Measurements from ENCODE around the gene RREB1.

Gene RREB1

GRCh38 chr6:7247179-7247456 lies 139.4 kb downstream of the RREB1 start:
- Histone ChIP-seq H3K4me3 (ENCODE audit: insufficient read depth, low read length, poor library complexity, severe bottlenecking) (no peak overlapping the region), H3K79me2 (ENCODE audit: insufficient read depth, low read length) (no peaks in the 10 kb centered on the region), H3K9ac (ENCODE audit: low read length) (no peak overlapping the region), H4K20me1 (ENCODE audit: low read depth, low read length) (no peaks in the 10 kb centered on the region), H3K4me2 (ENCODE audit: low read depth, low read length, poor library complexity, severe bottlenecking) (no peak overlapping the region), H3K9me3 (ENCODE audit: insufficient read depth, low read length) (no peaks in the 10 kb centered on the region), H3K36me3 (ENCODE audit: low read length) (no peaks in the 10 kb centered on the region), H2AFZ (ENCODE audit: low read depth, low read length, severe bottlenecking) (no peak overlapping the region), H3K27me3 (ENCODE audit: low read length) (no peaks in the 10 kb centered on the region), H3K27ac (ENCODE audit: low read depth, low read length) (no peak overlapping the region), H3F3A (ENCODE audit: insufficient read depth) (no peaks in the 10 kb centered on the region), H3K9me2 (replicated peaks; ENCODE audit: insufficient read depth, low read length) (no peaks in the 10 kb centered on the region)
- TF ChIP-seq EZH2phosphoT487 (conservative IDR thresholded peaks at IDR 0.05; ENCODE audit: low read length): no peak
- no peak for TF ChIP-seq CTCF (IDR thresholded peaks at IDR 0.05; ENCODE audit: insufficient read depth, low read length, poor library complexity, severe bottlenecking)

GRCh38 chr6:7247828-7248227 lies 140.1 kb downstream of the RREB1 start:
- H3K27me3 ChIP-seq (ENCODE audit: low read length): no peaks in the 10 kb centered on the region
- H3K79me2 ChIP-seq (ENCODE audit: insufficient read depth, low read length): no peaks in the 10 kb centered on the region
- no peaks in the 10 kb centered on the region for H3K9me3 ChIP-seq (ENCODE audit: insufficient read depth, low read length)
- no peak overlapping the region for H3K4me2 ChIP-seq (ENCODE audit: low read depth, low read length, poor library complexity, severe bottlenecking)
- TF ChIP-seq CTCF (IDR thresholded peaks at IDR 0.05; ENCODE audit: insufficient read depth, low read length, poor library complexity, severe bottlenecking) (no peak), EZH2phosphoT487 (conservative IDR thresholded peaks at IDR 0.05; ENCODE audit: low read length) (no peak)
- no peaks in the 10 kb centered on the region for H3K9me2 ChIP-seq (replicated peaks; ENCODE audit: insufficient read depth, low read length)
- H3K27ac ChIP-seq (ENCODE audit: low read depth, low read length): no peak overlapping the region
- no peak overlapping the region for H3K9ac ChIP-seq (ENCODE audit: low read length)
- H2AFZ ChIP-seq (ENCODE audit: low read depth, low read length, severe bottlenecking): no peak overlapping the region
- no peak overlapping the region for H3K4me3 ChIP-seq (ENCODE audit: insufficient read depth, low read length, poor library complexity, severe bottlenecking)
- H3K36me3 ChIP-seq (ENCODE audit: low read length): no peaks in the 10 kb centered on the region
- H3F3A ChIP-seq (ENCODE audit: insufficient read depth): no peaks in the 10 kb centered on the region
- no peaks in the 10 kb centered on the region for H4K20me1 ChIP-seq (ENCODE audit: low read depth, low read length)

- no peaks in the 10 kb centered on the region for H3K9me2 ChIP-seq (replicated peaks; ENCODE audit: insufficient read depth, low read length)
- H3K9me3 ChIP-seq (ENCODE audit: insufficient read depth, low read length): no peaks in the 10 kb centered on the region
- no peaks in the 10 kb centered on the region for H4K20me1 ChIP-seq (ENCODE audit: low read depth, low read length)
- H3K4me2 ChIP-seq (ENCODE audit: low read depth, low read length, poor library complexity, severe bottlenecking): no peak overlapping the region
- H3K4me3 ChIP-seq (ENCODE audit: insufficient read depth, low read length, poor library complexity, severe bottlenecking): no peak overlapping the region
- TF ChIP-seq EZH2phosphoT487 (conservative IDR thresholded peaks at IDR 0.05; ENCODE audit: low read length) (no peak), CTCF (IDR thresholded peaks at IDR 0.05; ENCODE audit: insufficient read depth, low read length, poor library complexity, severe bottlenecking) (no peak)
- H3K27me3 ChIP-seq (ENCODE audit: low read length): no peaks in the 10 kb centered on the region
- H3K36me3 ChIP-seq (ENCODE audit: low read length): no peaks in the 10 kb centered on the region
- no peak overlapping the region for H3K27ac ChIP-seq (ENCODE audit: low read depth, low read length)
- no peaks in the 10 kb centered on the region for H3K79me2 ChIP-seq (ENCODE audit: insufficient read depth, low read length)
- no peaks in the 10 kb centered on the region for H3F3A ChIP-seq (ENCODE audit: insufficient read depth)
- H3K9ac ChIP-seq (ENCODE audit: low read length): no peak overlapping the region
- H2AFZ ChIP-seq (ENCODE audit: low read depth, low read length, severe bottlenecking): no peak overlapping the region
Measured at GRCh38 chr6:7249391-7249790, 141.6 kb downstream of the RREB1 start.
